GM18907 (cell line): ENCODE results near the gene BRSK2.

Experiments used
- ATAC-seq: cut with Tn5 transposase; IDR thresholded peaks from one replicate; pipeline ENCODE4 v1.9.1; 2021; ENCODE audit warnings: mild to moderate bottlenecking, moderate library complexity; ENCODE audit not compliant: unreplicated experiment

Gene BRSK2

DNA sequence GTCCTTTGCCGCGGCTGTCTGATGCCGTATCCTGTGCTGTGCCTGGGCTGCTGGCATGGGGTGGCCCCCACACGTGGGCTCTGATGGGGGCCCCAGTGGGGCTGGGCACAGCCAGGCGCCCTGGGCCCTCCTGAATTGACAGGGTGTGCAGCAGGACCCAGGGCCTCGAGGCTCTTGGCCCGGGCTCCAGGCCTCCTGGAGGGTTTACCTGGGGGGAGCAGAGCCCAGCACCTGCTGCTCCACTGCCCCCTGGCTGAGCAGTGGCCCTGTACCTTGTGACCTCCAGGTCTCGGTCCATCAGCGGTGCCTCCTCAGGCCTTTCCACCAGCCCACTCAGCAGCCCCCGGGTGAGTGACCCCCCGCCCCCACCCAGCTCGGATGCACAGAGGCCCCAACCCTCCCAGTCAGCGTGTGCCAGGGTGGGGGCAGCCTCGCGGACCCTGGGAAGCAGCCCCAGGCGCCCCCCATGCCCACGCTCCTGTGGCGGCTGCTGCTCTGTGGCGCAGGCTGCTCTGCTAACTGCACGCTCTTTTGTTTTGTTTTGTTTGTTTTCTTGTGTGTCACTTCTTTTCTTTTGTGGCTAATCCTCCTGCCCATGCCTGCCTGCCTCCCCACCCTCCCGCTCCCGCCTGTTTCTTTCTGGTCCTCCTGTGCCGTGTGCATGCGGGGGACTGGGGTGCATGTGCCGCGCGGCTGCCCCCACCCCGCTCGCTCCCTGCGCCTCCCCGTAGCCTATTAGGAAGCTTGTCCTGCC, 59.9 kb downstream of the BRSK2 start:
- ATAC-seq = no peak

DNA sequence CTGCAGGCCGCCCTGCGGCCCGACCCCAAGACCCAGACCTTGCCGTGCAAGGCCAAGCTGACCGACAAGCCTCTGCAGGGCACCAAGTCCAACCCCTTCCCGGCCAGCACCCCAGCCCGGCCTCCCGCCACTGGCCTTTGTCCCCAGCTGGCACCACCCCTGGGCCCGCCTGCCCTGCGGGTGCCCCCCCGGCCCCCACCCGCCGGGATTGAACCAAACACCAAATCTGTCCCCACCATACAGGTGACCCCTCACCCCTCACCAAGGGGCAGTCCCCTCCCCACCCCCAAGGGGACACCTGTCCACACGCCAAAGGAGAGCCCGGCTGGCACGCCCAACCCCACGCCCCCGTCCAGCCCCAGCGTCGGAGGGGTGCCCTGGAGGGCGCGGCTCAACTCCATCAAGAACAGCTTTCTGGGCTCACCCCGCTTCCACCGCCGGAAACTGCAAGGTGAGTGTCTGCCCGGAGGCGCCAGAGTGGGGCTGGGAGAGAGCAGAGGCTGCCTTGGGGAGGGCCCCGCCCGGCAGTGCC, 60.7 kb downstream of the BRSK2 start:
- no peak for ATAC-seq

DNA sequence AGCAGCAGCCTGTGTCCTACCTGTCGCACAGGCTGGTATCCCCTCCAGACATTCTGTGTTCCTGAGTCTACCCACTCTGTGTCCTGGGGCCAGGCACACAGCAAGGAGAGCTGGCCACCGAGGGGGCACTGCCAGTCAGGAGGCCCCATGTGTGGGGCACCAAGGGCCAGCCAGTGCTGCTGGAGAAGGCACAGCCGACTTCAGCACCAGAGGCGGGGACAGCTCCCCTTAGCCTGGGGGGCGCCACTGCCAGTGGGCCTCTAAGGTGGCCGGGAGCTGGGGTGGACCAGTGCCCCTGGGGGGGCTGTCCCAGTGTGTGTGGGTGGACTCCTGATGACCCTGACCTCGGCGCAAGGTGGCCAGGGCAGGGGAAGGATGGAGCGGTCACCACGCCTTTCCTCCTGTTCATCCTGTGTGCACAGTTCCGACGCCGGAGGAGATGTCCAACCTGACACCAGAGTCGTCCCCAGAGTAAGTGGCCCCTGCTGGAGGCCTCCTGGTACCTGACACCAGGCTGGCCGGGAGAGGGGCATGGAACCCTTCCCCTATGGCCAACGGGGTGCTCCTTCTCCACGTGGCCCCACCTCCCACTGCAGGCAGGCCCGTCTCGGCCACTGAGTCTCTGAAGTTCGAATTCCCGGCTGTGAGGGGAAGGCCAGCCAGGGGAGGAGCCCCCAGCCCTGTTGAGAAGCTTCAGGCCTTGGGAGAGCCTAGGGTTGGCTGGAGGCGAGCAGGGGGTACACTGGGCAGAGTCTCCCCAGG, 61.4 kb downstream of the BRSK2 start:
- ATAC-seq = no peak

DNA sequence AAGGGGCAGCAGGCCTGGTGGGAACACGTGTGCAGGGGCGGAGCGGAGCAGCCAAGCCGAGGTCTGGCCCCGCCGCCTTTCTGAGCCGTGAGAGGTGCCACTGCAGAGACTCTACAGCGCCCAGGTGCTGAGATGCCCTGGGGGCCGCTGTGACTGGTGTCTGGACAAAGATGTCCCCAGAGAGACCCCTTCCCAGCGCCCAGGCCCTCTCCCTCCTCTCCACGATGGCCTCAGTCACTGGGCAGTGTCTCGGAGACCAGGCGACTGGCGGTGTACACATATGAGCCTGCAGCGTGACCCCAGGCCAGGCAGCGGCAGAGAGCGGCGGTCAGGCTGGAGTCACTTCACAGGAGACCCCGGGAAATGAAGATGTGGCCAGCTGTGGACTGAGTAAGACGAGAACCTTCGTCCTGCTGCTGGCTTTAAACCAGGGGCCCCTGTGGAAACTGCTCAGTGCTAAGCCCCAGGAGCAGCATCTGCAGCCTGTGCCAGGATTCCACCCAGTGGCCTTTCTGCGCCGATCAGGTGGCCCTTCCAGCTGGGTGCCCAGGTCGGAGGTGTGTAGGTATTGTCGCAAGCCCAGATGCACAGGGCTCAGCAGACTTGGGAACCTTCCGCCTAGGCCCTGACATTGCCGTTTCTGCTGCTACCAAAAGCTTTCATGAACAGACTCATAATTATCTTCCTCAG, 62.2 kb downstream of the BRSK2 start:
- no peak for ATAC-seq

DNA sequence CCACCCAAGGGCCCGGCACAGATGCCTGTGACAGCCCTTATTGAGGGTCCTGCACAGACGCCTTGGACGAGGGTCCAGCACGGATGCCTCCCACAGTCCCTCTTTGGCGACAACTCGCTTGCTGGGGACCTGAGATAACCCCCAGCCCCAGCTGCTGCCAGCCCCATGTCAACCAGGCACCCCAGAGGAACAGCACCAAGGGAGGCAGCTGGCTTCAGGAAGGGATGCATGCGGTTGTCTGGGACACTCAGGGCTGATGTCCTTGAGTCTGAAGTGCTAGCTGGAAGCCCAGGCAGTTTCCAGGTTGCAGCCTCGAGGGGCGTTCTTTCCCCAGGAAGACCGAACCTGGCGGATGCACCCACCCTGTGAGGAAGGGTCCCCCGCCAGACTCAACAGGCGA, 63.0 kb downstream of the BRSK2 start:
- no peak for ATAC-seq

DNA sequence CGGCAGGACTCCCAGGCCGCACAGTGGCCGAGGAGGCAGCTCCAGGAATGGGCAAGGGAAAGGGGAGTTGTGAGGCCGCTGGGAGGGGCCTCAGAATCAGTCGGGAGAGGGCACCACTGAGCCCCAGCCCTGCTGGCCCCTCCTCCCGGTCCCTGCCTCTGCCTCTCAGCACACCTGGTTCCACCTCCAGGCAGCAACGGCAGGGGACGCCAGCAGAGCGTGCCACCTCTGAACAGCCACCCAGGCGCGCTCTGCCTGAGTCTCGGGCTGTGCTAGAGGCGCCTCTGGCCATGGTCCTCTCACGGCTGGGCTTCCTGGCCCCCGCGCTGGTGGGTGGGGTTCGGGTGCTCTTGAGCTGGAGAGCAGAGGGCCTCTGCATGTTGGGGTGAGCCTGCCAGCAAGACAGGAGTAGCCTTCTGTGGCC, 63.9 kb downstream of the BRSK2 start:
- no peak for ATAC-seq

DNA sequence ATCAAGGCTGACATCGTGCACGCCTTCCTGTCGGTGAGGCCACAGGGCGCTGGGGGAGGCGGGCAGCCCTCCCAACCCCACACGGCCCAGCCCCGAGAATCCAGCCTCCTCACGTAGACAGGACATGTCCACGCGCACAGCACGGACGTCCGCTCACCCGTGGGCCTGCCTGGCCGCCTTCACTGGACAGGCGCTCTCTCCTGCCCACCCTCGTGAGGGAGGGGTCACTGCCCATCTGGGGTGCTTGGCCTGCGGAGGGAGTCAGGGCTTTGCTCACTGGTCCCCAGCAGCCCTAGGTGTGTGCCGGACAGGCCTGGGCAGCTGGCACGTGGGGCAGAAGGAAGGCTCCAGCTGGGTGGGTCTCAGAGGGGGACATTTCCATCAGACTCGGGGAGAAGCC, 64.8 kb downstream of the BRSK2 start:
- ATAC-seq = no peak

DNA sequence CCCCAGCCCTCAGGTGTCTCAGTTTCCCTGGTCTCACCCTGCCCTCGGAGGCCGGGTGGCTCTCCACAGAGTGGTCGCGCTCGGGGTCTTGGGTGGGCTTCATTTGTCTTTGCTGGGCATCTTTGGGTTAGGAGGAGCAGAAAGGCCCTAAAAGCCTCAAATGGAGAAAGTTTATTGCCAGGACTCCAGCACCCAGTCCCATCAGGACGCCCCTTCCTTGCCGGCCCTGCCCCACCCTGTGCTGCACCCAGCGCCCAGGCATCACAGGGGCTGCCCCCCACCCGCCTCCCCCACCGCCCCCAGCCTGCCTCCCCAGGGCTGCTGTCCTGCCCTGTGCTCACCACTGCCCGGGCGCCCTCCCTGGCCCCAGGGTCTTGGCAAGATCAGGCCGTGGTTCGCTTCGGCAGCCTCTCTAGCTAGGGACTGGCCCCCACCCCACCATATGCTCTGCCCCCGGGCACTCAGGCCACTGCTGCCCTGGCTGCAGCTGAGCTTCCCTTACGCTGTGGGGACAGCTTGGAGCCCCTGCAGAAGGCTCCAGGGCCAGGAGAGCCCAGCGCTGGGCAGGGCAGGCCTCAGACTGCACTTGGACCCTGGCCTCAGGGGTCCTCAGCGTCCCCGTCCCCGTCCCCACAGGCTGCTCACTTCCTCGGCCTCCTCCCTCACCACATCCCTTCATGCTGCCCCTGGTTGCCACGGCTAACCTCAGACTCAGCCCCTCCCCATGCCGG, 65.5 kb downstream of the BRSK2 start:
- ATAC-seq = no peak

DNA sequence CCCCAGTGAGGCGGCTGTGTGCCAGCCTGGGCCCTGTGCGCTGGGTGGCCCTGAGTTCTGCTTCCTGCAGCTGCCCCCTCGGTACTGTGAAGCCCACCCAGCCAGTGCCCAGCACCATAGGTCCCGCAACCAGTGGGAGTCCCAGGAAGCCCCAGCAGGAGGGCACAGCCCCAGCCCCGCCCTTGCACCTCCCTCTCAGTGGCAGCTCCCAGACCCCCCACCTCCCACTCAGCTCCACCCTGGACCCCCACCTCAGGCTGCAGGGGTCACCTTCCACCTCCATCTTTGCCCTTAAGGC, 66.0 kb downstream of the BRSK2 start:
- no peak for ATAC-seq

DNA sequence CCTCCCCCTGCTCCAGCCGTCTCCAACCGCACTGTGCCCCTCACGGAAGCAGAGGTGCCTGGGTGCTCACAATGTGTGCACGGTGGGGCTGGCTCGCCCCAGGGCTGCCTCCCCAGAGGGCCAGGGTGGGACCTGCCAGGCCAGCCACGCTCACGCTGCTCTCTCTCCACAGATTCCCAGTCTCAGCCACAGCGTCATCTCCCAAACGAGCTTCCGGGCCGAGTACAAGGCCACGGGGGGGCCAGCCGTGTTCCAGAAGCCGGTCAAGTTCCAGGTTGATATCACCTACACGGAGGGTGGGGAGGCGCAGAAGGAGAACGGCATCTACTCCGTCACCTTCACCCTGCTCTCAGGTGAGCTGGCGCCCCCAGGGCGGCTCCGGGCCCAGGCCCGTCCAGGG, 66.4 kb downstream of the BRSK2 start:
- no peak for ATAC-seq

DNA sequence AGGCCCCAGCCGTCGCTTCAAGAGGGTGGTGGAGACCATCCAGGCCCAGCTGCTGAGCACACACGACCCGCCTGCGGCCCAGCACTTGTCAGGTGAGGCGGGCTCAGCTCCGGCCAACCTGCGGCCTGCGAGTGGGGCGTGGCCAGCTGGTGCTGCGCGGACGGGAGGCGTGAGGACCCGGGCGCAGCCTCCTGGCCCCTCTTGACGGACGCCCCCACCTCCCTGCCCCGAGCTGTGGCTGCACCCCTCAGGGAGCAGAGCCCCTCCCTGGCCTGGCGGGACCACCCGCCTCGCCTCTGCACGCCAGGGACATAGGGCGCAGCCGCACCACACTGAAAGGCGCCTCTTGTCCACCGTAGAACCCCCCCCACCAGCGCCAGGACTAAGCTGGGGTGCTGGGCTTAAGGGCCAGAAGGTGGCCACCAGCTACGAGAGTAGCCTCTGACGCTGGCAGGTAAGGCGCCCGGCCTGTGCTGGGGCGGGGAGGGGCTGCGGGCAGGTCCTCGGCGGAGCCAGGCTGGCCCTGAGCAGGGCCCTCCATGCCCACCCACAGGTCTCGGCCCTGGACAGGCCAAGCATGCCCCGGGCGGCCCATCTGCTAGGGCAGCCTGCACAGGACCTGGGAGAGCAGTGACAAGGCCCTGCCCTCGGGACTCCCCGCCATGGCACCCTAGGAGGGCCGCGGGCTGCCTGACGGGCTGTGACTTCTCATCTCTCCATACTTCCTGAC, 67.0 kb downstream of the BRSK2 start:
- ATAC-seq = no peak

DNA sequence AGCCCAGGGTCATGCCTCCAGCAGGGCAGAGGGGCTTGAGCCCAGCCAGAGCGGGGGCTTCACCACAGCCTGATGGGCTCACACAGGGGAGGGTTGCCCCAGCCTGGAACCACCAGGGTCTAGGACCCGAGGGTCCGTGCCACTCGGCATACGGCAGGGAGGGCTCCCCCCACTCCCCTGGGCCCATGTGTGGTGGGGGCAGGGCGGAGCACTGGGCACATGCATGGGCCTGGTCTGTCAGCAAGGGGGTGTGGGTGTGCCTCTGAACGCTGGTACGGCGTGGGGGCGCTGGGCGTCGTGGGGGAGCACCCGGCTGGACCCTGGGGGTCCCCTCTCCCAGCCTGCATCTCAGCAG, 67.6 kb downstream of the BRSK2 start:
- ATAC-seq = no peak

DNA sequence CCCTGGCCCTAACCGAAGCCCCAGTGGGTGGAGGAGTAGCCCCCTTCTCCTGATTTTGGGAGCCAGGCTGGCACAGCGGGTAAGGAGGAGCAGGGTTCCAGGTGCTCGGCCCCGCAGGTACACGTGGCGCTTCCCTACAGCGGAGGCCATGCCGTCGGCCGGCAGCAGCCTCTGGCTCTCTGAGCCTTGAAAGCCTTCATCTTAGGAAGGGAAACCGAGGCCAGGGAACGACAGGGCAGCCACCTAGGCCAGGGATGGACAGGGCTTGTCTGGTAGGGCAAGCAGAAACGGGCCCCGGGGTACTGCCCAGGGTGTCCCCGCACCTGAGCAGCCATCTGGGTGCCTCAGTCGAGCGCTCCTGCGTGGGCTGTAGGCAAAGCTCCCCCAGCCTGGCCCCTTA, 68.1 kb downstream of the BRSK2 start:
- no peak for ATAC-seq

DNA sequence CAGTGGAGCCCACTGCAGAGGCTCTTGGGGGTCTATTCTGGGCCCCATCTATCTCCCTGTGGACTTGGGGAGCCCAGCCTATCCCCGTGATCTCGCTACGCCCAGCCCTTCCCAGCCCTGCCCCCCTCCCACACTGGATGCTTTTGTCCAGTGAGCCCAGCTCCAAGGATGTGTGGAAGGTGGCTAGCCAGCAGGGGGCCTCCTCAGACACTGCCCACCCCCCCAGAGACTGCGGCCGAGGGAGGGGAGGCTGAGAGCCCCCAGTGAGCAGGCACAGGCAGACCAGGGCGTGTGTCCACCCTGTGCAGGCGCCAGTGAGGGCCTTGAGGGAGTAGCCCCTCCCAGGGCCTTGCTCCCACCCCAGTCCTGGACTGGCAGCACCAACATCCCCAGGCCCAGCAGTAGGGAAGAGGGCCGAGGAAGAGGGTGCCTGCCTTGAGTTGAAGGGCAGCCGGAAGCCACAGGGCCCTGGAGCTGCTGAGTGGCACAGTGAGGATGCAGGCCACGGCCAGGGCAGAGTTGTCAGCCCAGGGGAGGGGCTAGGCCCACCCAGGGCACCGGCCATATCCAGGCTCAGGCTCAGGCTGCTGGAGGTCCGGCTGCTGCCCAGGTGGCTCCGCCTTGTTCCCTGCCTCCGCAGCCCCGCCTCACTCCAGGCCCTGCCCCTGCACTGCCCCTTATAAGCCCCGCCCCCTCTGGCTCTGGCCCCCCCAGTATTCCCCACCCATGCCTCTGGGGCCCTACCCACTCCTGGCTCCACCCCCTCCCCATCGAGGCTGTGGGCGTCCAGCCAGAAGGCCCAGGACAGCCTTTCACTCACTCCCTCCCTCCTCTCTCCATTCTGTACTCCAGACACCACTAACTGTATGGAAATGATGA, 68.8 kb downstream of the BRSK2 start:
- no peak for ATAC-seq

DNA sequence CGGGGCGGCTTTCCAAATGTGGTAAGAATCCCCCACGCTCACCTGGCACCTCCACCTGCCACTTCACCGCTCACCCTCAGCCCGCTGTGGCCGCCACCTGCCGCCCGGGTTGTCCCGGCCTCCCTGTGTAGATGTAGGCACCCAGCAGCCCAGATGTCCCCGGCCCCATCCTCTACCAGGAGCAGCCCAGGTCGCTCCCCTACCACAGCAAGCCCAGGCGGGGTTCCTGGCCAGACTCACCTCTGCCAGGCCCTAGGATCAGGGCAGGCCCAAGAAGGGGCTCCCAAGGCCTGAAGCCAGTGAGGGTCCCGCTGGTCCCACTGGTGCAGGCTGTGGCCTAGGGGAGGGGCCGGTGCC, 69.5 kb downstream of the BRSK2 start:
- no peak for ATAC-seq

DNA sequence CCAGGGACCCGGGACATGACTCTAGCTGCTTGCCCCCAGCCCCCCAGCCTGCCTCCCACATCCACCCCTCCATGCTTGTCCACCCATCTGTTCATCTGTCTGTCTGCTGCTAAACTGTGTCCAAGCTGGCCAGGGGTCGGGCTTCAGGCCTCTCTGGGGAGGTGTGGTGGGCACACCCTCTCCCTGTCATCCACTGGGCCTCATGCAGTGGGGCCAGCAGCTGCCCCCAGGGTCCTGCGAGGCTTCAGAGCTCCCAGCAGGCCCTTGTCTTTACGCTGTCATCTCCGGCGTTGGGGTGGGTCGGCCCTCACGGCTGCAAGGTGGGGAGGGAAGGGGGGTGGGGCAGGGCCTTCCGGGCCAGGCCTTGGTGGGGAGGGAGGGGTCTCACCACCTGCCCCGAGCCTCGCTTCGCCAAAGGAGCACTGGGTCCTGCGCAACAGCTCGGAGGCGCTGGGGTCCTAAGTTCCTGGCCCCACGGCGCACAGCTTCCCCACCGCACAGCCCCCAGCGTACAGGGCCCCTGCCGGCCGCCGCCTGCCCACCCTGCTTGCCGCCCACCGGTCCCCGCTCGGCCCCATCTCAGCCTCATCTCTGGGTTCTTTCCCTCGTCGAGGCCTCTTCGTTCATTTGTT, 70.1 kb downstream of the BRSK2 start:
- no peak for ATAC-seq

DNA sequence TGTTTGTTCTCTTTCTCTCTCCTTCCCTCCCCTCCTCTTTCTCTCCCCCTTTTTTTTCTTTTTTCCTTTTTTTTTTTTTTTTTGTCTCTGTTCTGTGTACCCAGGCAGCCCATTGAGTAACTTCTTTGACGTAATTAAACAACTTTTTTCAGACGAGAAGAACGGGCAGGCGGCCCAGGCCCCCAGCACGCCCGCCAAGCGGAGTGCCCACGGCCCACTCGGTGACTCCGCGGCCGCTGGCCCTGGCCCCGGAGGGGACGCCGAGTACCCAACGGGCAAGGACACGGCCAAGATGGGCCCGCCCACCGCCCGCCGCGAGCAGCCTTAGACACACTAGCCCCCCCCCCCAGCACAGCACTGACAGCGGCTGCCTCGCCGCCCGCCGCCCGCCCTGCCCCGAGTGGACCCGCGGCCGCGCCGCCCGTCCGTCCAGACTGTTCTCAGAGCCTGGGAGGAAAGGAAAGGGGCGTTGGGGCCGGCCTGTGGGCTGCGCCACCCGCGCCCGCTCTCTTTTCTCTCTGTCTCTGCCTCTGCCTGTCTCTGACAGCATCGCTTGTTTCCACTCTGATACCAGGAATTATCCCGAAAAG, 70.8 kb downstream of the BRSK2 start:
- no peak for ATAC-seq

DNA sequence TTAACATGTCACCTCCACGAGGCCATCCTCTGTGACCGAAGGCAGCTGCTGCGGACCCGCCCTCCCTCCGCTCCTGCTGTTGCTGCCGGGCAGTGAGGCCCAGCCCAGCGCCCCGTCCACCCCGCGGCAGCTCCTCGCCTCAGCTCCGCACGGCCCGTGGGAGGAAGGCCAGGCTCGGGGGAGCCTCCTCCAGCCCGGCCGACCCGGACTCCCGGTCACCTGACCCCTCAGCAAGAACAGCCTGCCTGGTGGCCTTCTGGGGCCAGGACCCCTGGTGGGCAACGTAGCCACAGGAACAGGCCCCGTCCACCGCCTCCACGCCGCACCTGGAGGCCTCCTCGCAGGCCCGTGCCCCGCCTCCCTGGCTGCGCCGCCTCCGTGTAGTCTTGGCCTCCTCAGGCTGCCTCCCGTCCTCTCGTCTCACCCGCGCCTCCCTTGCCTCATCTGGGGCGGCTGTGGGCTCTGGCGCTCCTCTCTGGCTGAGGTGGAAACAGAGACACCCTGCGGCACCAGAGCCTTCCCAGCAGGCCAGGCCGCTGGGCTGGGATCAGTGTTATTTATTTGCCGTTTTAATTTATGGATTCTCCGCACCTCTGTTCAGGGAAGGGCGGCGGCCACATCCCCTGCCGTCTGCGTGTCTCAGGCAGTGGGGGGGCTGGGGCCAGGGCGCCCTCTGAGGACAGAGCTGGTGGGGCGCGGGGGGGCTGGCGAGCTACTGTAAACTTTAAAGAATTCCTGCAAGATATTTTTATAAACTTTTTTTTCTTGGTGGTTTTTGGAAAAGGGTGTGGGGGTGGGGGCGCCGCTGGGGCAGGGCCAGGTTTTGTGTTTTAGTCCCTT, 71.5 kb downstream of the BRSK2 start:
- ATAC-seq = no peak
